HepG2 (cell line): ENCODE measurements around the gene DMGDH. TPM values are rescaled to one million over a fixed set of nuclear protein-coding genes. Genes with fewer than 3 reads are reported as not detected.
A peak's percentile ranks its signal among the peaks of the same experiment; 100 is the strongest.

ENCODE experiments used
- ATF1 ChIP-seq: IDR thresholded peaks from 2 replicates; pipeline ENCODE4 v1.6.1; 2016; ENCODE audit warnings: mild to moderate bottlenecking, control low read depth
- ATF6 ChIP-seq: sonication (generic); formaldehyde crosslinking; conservative IDR thresholded peaks from 2 replicates; pipeline ENCODE4 v1.4.0; 2020; ENCODE audit warnings: missing genetic modification reagents
- ESRRA ChIP-seq: sonication (generic); formaldehyde crosslinking; IDR thresholded peaks from 2 replicates; pipeline ENCODE4 v1.5.1; 2020; ENCODE audit warnings: mild to moderate bottlenecking, low read depth, missing genetic modification reagents
- FOXK1 ChIP-seq: sonication (generic); formaldehyde crosslinking; IDR thresholded peaks from 2 replicates; pipeline ENCODE4 v1.4.0; 2020; ENCODE audit warnings: low read depth, missing genetic modification reagents, borderline replicate concordance
- HNRNPLL ChIP-seq: fragments of 200-400 bp; formaldehyde crosslinking; IDR thresholded peaks from 2 replicates; pipeline ENCODE4 v1.6.1; 2017; ENCODE audit warnings: mild to moderate bottlenecking, low read depth, low read length; ENCODE audit not compliant: poor library complexity, severe bottlenecking
- IRX3 ChIP-seq: sonication (generic); formaldehyde crosslinking; IDR thresholded peaks from 2 replicates; pipeline ENCODE4 v1.8.1; 2023; ENCODE audit warnings: mild to moderate bottlenecking, low read depth, missing genetic modification reagents, borderline replicate concordance
- MAF1 ChIP-seq: sonication (generic); formaldehyde crosslinking; IDR thresholded peaks from 2 replicates; pipeline ENCODE4 v1.5.0; 2020; ENCODE audit warnings: missing genetic modification reagents, borderline replicate concordance
- MTA1 ChIP-seq: sonication (generic); formaldehyde crosslinking; IDR thresholded peaks from 2 replicates; pipeline ENCODE4 v1.4.0; 2020; ENCODE audit warnings: missing genetic modification reagents, mild to moderate bottlenecking, borderline replicate concordance
- NBN ChIP-seq: fragments of 450-650 bp; conservative IDR thresholded peaks from 2 replicates; pipeline ENCODE4 v1.6.1; 2017
- NPAS2 ChIP-seq: sonication (generic); formaldehyde crosslinking; IDR thresholded peaks from 2 replicates; pipeline ENCODE4 v1.8.0; 2022; ENCODE audit warnings: mild to moderate bottlenecking, missing genetic modification reagents, borderline replicate concordance
- PRDM15 ChIP-seq: sonication (generic); formaldehyde crosslinking; IDR thresholded peaks from 2 replicates; pipeline ENCODE4 v1.4.0; 2020; ENCODE audit warnings: missing genetic modification reagents
- SUZ12 ChIP-seq: fragments of 150-350 bp; IDR thresholded peaks from 2 replicates; pipeline ENCODE4 v1.6.1; 2014; ENCODE audit warnings: low read depth, low read length
- TEAD3 ChIP-seq: optimal IDR thresholded peaks from 2 replicates; pipeline ENCODE3; 2016; ENCODE audit warnings: borderline replicate concordance
- ZFP41 ChIP-seq: sonication (generic); formaldehyde crosslinking; IDR thresholded peaks from 2 replicates; pipeline ENCODE4 v1.4.0; 2020; ENCODE audit warnings: mild to moderate bottlenecking, missing genetic modification reagents, borderline replicate concordance
- ZFY ChIP-seq: sonication (generic); formaldehyde crosslinking; IDR thresholded peaks from 2 replicates; pipeline ENCODE4 v1.4.0; 2020; ENCODE audit warnings: missing genetic modification reagents
- ZMYM4 ChIP-seq: sonication (generic); formaldehyde crosslinking; IDR thresholded peaks from 2 replicates; pipeline ENCODE4 v1.8.1; 2023; ENCODE audit warnings: mild to moderate bottlenecking, missing genetic modification reagents
- ZNF446 ChIP-seq: sonication (generic); formaldehyde crosslinking; IDR thresholded peaks from 2 replicates; pipeline ENCODE4 v1.5.0; 2020; ENCODE audit warnings: mild to moderate bottlenecking, missing genetic modification reagents
- ZNF451 ChIP-seq: sonication (generic); formaldehyde crosslinking; IDR thresholded peaks from 2 replicates; pipeline ENCODE4 v1.5.0; 2020; ENCODE audit warnings: mild to moderate bottlenecking, missing genetic modification reagents
- ZNF563 ChIP-seq: sonication (generic); formaldehyde crosslinking; IDR thresholded peaks from 2 replicates; pipeline ENCODE4 v1.8.0; 2022; ENCODE audit warnings: mild to moderate bottlenecking, moderate library complexity, missing genetic modification reagents
- ZNF720 ChIP-seq: sonication (generic); formaldehyde crosslinking; IDR thresholded peaks from 2 replicates; pipeline ENCODE4 v1.4.0; 2020; ENCODE audit warnings: missing genetic modification reagents
- ZNF780A ChIP-seq: sonication (generic); formaldehyde crosslinking; IDR thresholded peaks from 2 replicates; pipeline ENCODE4 v1.8.0; 2022; ENCODE audit warnings: mild to moderate bottlenecking, missing genetic modification reagents, moderate library complexity
- ZNF781 ChIP-seq: sonication (generic); formaldehyde crosslinking; IDR thresholded peaks from 2 replicates; pipeline ENCODE4 v1.5.1; 2020; ENCODE audit warnings: borderline replicate concordance, mild to moderate bottlenecking, missing genetic modification reagents; ENCODE audit errors: not compliant biosample characterization
- polyA plus RNA-seq, 8 experiments: library from polyadenylated mRNA; depleted of rRNA in 3 of 8; stranded (reverse) in 7 of 8; unstranded in 1 of 8; fragments of >200 nt; fragmentation: Illumina TruSeq in 4 of 8; extraction: Trizol in 4 of 8; gene quantifications; 2 replicates each; pipeline versions ENCODE4 v1.2.1 to v1.2.3, GENCODE V29; 2011 to 2016; ENCODE audit warnings: low read depth in 4 of 8, missing spikeins in 1 of 8, mixed read lengths in 1 of 8; ENCODE audit not compliant: insufficient read depth in 1 of 8
- total RNA-seq, 5 experiments: library from RNA; depleted of rRNA; stranded (reverse); fragments of >200 nt; fragmentation: Illumina TruSeq; extraction: Trizol; gene quantifications; 2 replicates each; pipeline ENCODE4 v1.2.3, GENCODE V29; 2016; ENCODE audit warnings: low read depth in 1 of 5

Gene DMGDH
- total and polyA plus RNA-seq, 2 of the 13 experiments (the other 11 are each of a cell fraction or from before 2014, with no cell fraction given): 3.6 to 7.9 TPM

GRCh38 chr5:79030663-79031484, 38.6 kb downstream of the DMGDH start (continued):
- no peak for TF ChIP-seq ZFY (CRISPR knock-in tag)
- no peak for TF ChIP-seq ZFP41 (CRISPR knock-in tag)
- TF ChIP-seq ZMYM4: peak; percentile 76
- no peak for TF ChIP-seq ZNF451 (CRISPR knock-in tag)
- TF ChIP-seq ATF1 (CRISPR knock-in tag): 0 out of 2 replicates have a peak, but pooled peaks have one; percentile 23
- no peak for TF ChIP-seq HNRNPLL
- TF ChIP-seq FOXK1 (CRISPR knock-in tag): peak; percentile 68; the same call in 1 of the 2 replicates
- no peak for TF ChIP-seq ZNF563 (CRISPR knock-in tag)
- no peak for TF ChIP-seq ZNF720 (CRISPR knock-in tag)
- no peak for TF ChIP-seq MAF1 (CRISPR knock-in tag)
- no peak for TF ChIP-seq ZNF780A
- peak; percentile 88 for TF ChIP-seq TEAD3 (CRISPR knock-in tag)
- no peak for TF ChIP-seq SUZ12
- no peak for TF ChIP-seq PRDM15
- no peak for TF ChIP-seq MTA1 (CRISPR knock-in tag)
- TF ChIP-seq ESRRA (CRISPR knock-in tag): no peak
- no peak for TF ChIP-seq ZNF781 (CRISPR knock-in tag)
- no peak for TF ChIP-seq NBN
- TF ChIP-seq ATF6: no peak
- no peak for TF ChIP-seq IRX3
- no peak for TF ChIP-seq ZNF446 (CRISPR knock-in tag)
- TF ChIP-seq NPAS2: no peak
